Measurements from ENCODE around the gene MATCAP1. TPM values are rescaled to one million over a fixed set of nuclear protein-coding genes. Genes with fewer than 3 reads are reported as not detected.

Gene MATCAP1
- total and polyA plus RNA-seq, 2 of the 8 experiments (the other 6 are each of a cell fraction or from before 2014, with no cell fraction given): 22.9 to 27.5 TPM

DNA sequence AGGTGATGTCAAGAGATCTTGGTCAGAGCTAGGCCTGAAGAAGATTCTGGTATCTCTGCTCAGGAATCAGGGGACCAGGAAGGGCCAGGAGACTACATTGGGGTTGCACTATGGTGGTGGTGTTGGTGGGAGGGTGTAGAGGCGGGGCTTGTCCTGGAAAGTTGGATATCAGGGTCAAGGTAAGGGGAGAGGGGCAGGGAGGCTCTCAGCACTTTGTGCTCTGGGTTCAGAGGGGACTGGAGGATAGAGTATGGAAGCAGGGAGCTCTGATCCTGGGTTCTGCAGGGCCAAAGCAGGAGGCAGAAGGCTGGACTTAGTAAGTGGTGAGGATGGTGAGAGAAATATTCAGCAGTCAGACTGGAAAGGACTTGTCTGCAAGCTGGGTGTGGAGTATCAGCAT lies 10.4 kb downstream of the MATCAP1 start:
- H3K4me2 ChIP-seq (ENCODE audit: insufficient read depth in 1 of 2, low read depth in 2 of 2, low read length in 2 of 2): peak overlapping the region; percentile 71 to 92
- TF ChIP-seq ASH2L (IDR thresholded peaks at IDR 0.05; ENCODE audit: low read length) (no peak), CTCF (IDR thresholded peaks at IDR 0.05; ENCODE audit: control extremely low read depth in 1 of 3, insufficient read depth in 1 of 3, low read depth in 1 of 3, low read length in 3 of 3) (no peak), FOSL1 (IDR thresholded peaks at IDR 0.05; ENCODE audit: insufficient read depth, low read depth, low read length) (no peak), ZNF274 (IDR thresholded peaks at IDR 0.05; ENCODE audit: borderline replicate concordance, extremely low read depth, low read length) (no peak), HDAC6 (IDR thresholded peaks at IDR 0.05; ENCODE audit: low read depth, low read length) (no peak), JUN (IDR thresholded peaks at IDR 0.05; ENCODE audit: low read depth, low read length) (no peak), CHD1 (IDR thresholded peaks at IDR 0.05; ENCODE audit: low read depth, low read length) (no peak), CBX8 (IDR thresholded peaks at IDR 0.05; ENCODE audit: borderline replicate concordance, low read depth, low read length) (no peak), CBX5 (IDR thresholded peaks at IDR 0.05; ENCODE audit: low read depth, low read length) (no peak), TAF1 (IDR thresholded peaks at IDR 0.05; ENCODE audit: low read depth, low read length) (no peak)

More for the DNA sequence above, 10.4 kb downstream of the MATCAP1 start:
- Histone ChIP-seq H3K56ac (replicated peaks; ENCODE audit: insufficient read length, low read depth, low read length) (no peak overlapping the region), H3K27me3 (replicated peaks in 1 of 4; ENCODE audit: control insufficient read depth in 3 of 4, extremely low read depth in 1 of 4, insufficient read depth in 3 of 4, low read length in 3 of 4) (peaks cover 57 to 93% (median 90%) of the 10 kb centered on the region in 4 experiments), H4K91ac (replicated peaks; ENCODE audit: insufficient read length, low read length) (no peak overlapping the region), H3K9ac (replicated peaks in 1 of 4; ENCODE audit: extremely low read depth in 1 of 4, low read depth in 3 of 4, low read length in 3 of 4) (no peak overlapping the region), H3K18ac (ENCODE audit: extremely low read depth, low read length) (0 out of 2 replicates have a peak overlapping the region, but pooled peaks have one; percentile 10), H3K36me3 (ENCODE audit: control insufficient read depth in 2 of 4, insufficient read depth in 4 of 4, low read length in 3 of 4) (no peaks in the 10 kb centered on the region), H3K4me1 (replicated peaks in 1 of 4; ENCODE audit: control insufficient read depth in 3 of 4, insufficient read depth in 4 of 4, low read length in 3 of 4) (peaks cover 0 to 40% (median 27%) of the 10 kb centered on the region in 4 experiments; a peak in 6 of 7 replicates), H2BK20ac (ENCODE audit: low read length) (no peak overlapping the region), H3K4me3 (ENCODE audit: extremely low read depth in 1 of 4, insufficient read depth in 2 of 4, low read depth in 3 of 4, low read length in 4 of 4) (peak overlapping the region; percentile 27 to 57 (median 34); a peak in 6 of 8 replicates), H2AFZ (ENCODE audit: low read length) (no peak overlapping the region), H3K79me1 (ENCODE audit: low read depth, low read length) (peaks cover 2% of the 10 kb centered on the region; the same call in 1 of the 2 replicates), H3K23ac (ENCODE audit: insufficient read length) (no peak overlapping the region), H3K23me2 (ENCODE audit: low read depth, low read length) (peaks cover 27% of the 10 kb centered on the region), H4K5ac (ENCODE audit: insufficient read length, low read depth, low read length) (no peak overlapping the region), H2AK5ac (ENCODE audit: low read depth, low read length) (no peak overlapping the region), H3K27ac (ENCODE audit: low read depth, low read length) (no peak overlapping the region), H3K14ac (ENCODE audit: insufficient read length) (no peak overlapping the region), H2BK5ac (ENCODE audit: low read depth, low read length) (no peak overlapping the region), H3K79me2 (ENCODE audit: control insufficient read depth in 1 of 2, insufficient read depth in 2 of 2, low read length in 2 of 2) (no peaks in the 10 kb centered on the region), H3K9me3 (ENCODE audit: insufficient read depth in 2 of 2, low read depth in 1 of 2, low read length in 1 of 2) (no peaks in the 10 kb centered on the region), H4K20me1 (replicated peaks in 1 of 2; ENCODE audit: control insufficient read depth in 1 of 2, insufficient read depth in 2 of 2, low read length in 2 of 2) (peaks cover 7 to 22% of the 10 kb centered on the region in 2 experiments), H3K4ac (replicated peaks; ENCODE audit: insufficient read length, low read depth, low read length) (no peak overlapping the region), H2BK120ac (replicated peaks; ENCODE audit: low read depth, low read length) (no peak overlapping the region), H2BK15ac (ENCODE audit: low read length) (peak overlapping the region; percentile 81; the same call in 1 of the 2 replicates), H2BK12ac (ENCODE audit: low read depth, low read length) (no peak overlapping the region), H4K8ac (ENCODE audit: extremely low read depth, insufficient read depth, low read length) (no peak overlapping the region)
- FAIRE-seq (no peak), DNase-seq (ENCODE audit: low read depth in 1 of 2, low spot score in 2 of 2) (peak in 1 of 2 experiments; percentile 47)
- ChIA-PET CTCF (ENCODE audit: partially characterized antibody) (interaction anchor here (0.6 to 19.3 kb wide), 7 partner anchors 8 to 262 kb away, joined by 3 to 291 read pairs (median 4); partner anchors contain the start of genes B3GNT9, EXOC3L1, FBXL8 and HSF4), POLR2A (ENCODE audit: partially characterized antibody) (interaction anchor here (1.8 to 7.3 kb wide), 5 partner anchors 9 to 24 kb away, joined by 3 to 59 read pairs (median 10); partner anchors contain the start of genes FBXL8, HSF4 and TRADD)
- 31% methylated on average over 1 of the region's 1 CpG; no CpG with 5 or more reads in 1 of the 2 experiments for WGBS, 2 experiments (ENCODE audit: extremely low coverage in 1 of 2, insufficient coverage in 1 of 2, insufficient read length in 1 of 2, insufficient replicate concordance in 2 of 2, low coverage in 1 of 2, low lambda C conversion rate in 2 of 2, missing lambda C conversion rate in 1 of 2)
